Upper lobe of left lung (tissue), 6 donors: ENCODE measurements around the gene CDH13. TPM values are rescaled to one million over a fixed set of nuclear protein-coding genes. Genes with fewer than 3 reads are reported as not detected.

Experiments
- ATAC-seq, 2 donors: fragments of 200-7000 bp; cut with Tn5 transposase; one replicate each; pipeline ENCODE4 v1.9.1; 2022; ENCODE audit warnings: mild to moderate bottlenecking in 2 of 2, moderate library complexity in 2 of 2; ENCODE audit not compliant: low FRiP score in 2 of 2
- DNase-seq, 2 donors: peaks; one replicate each; pipeline ENCODE4 v3.0.0-alpha.2; 2019 to 2020
- H3K27ac ChIP-seq, 4 donors: fragments of 200-600 bp; sonication (generic); one replicate each; pipeline ENCODE4 v1.5.1; 2016 to 2019
- H3K27me3 ChIP-seq, 4 donors: fragments of 200-600 bp; sonication (generic); one replicate each; pipeline ENCODE4 v1.5.1; 2017 to 2019
- H3K36me3 ChIP-seq, 4 donors: fragments of 200-600 bp; sonication (generic); one replicate each; pipeline ENCODE4 v1.5.1; 2016 to 2019
- H3K4me1 ChIP-seq, 4 donors: fragments of 200-600 bp; sonication (generic); one replicate each; pipeline ENCODE4 v1.5.1; 2018 to 2019
- H3K4me3 ChIP-seq, 4 donors: fragments of 200-600 bp; sonication (generic); one replicate each; pipeline ENCODE4 v1.5.1; 2017 to 2019; ENCODE audit warnings: mild to moderate bottlenecking in 2 of 4, moderate library complexity in 1 of 4
- H3K9me3 ChIP-seq, 4 donors: fragments of 200-600 bp; sonication (generic); one replicate each; pipeline ENCODE4 v1.5.1; 2018 to 2019
- CTCF ChIP-seq, 6 experiments: fragments of 450-650 bp in 4 of 6; fragments of 200-600 bp in 2 of 6; sonication (generic) in 2 of 6; IDR thresholded peaks; one replicate each; pipeline ENCODE4 v1.5.1; 2016 to 2019; ENCODE audit warnings: antibody characterized with exemption in 6 of 6
- EP300 ChIP-seq, 4 donors: sonication (generic); formaldehyde crosslinking; IDR thresholded peaks; one replicate each; pipeline ENCODE4 v1.5.1; 2017; ENCODE audit warnings: antibody characterized with exemption in 4 of 4, control low read depth in 2 of 4
- POLR2A ChIP-seq, 4 donors: fragments of 450-650 bp; IDR thresholded peaks; one replicate each; pipeline ENCODE4 v1.5.1; 2016 to 2017; ENCODE audit warnings: antibody characterized with exemption in 4 of 4, mild to moderate bottlenecking in 2 of 4
- POLR2AphosphoS5 ChIP-seq, 2 donors: sonication (generic); formaldehyde crosslinking; IDR thresholded peaks; one replicate each; pipeline ENCODE4 v1.5.1; 2017; ENCODE audit warnings: antibody characterized with exemption in 2 of 2
- WGBS, 2 donors: methylation state at CpG; one replicate each; pipeline ENCODE4 v1.1.5; 2017 to 2018; 5-methylcytosine and 5-hydroxymethylcytosine counted together
- total RNA-seq, 6 donors: library from RNA; depleted of rRNA in 4 of 6; stranded (reverse); fragments of >200 nt in 4 of 6; gene quantifications; one replicate each; pipeline versions ENCODE4 v1.1.0 to v1.2.1, GENCODE V29; 2016 to 2021
- donor health status: DM: no; HTN: no; CAD: no; lungs with moderate emphysema.
- donor health status: DM: no; HTN: yes; CAD: no; lungs with severe emphysema.

The CDH13 gene
- total RNA-seq, 6 donors from 2014 or later: 11.3 to 39.8 (median 19.9) TPM

DNA sequence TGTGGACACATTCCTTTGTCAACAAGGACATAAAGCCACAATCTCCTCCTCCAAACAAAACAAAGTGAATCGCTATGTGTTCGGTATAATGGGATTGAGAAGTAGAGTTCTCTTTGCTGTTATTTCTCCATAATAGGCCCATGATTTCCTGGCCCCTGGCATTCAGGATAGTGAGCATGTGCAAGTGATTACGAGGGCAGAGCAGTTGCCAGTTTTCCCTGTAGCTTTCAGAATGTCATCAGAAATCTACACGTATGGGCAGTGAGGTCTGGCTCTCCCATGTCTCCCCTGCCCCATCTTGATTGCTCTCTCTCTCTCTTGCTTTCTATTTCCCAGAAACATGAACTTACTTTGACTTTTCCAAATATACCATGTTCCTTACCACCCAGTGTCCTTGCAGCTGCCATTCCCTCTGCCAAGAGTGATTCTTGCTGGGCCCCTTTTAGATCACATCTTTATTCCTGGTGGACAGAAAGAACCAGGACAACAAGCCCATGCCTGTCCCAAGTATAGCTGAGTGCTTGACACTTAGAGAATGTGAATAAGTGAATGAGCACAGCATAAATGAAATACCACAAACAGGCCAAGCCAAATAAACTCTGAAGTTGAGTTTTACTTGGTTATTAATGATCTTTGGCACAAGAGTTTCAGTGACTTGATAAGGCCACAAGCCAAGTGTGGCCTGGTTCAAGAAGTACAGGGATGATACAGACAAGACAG is 273.1 kb downstream of the CDH13 start:
- no peaks in the 10 kb centered on the region for H3K36me3 ChIP-seq
- no peak for ATAC-seq
- no peaks in the 10 kb centered on the region for H3K9me3 ChIP-seq
- H3K27me3 ChIP-seq: no peaks in the 10 kb centered on the region
- DNase-seq: no peak
- WGBS, 2 donors: 84 to 87% methylated on average over 4 of the region's 4 CpGs
- no peak overlapping the region for H3K4me3 ChIP-seq
- H3K4me1 ChIP-seq: no peaks in the 10 kb centered on the region
- no peak for TF ChIP-seq POLR2A (IDR thresholded peaks at IDR 0.05)
- TF ChIP-seq POLR2AphosphoS5 (IDR thresholded peaks at IDR 0.05): no peak
- TF ChIP-seq CTCF (IDR thresholded peaks at IDR 0.05): no peak
- no peak for TF ChIP-seq EP300 (IDR thresholded peaks at IDR 0.05)
- no peak overlapping the region for H3K27ac ChIP-seq

GRCh38 chr16:82900559-82900958 is 273.8 kb downstream of the CDH13 start:
- DNase-seq: no peak
- H3K27me3 ChIP-seq: no peaks in the 10 kb centered on the region
- H3K9me3 ChIP-seq: no peaks in the 10 kb centered on the region
- H3K4me3 ChIP-seq: no peak overlapping the region
- H3K27ac ChIP-seq: no peak overlapping the region
- H3K4me1 ChIP-seq: no peaks in the 10 kb centered on the region
- 56 to 63% methylated on average over 8 of the region's 8 CpGs for WGBS, 2 donors
- no peak for ATAC-seq
- no peaks in the 10 kb centered on the region for H3K36me3 ChIP-seq
- TF ChIP-seq CTCF (IDR thresholded peaks at IDR 0.05) (no peak), POLR2AphosphoS5 (IDR thresholded peaks at IDR 0.05) (no peak), POLR2A (IDR thresholded peaks at IDR 0.05) (no peak), EP300 (IDR thresholded peaks at IDR 0.05) (no peak)

GRCh38 chr16:82911925-82912324 is 285.2 kb downstream of the CDH13 start:
- 84 to 88% methylated on average over 10 of the region's 10 CpGs for WGBS, 2 donors
- Histone ChIP-seq H3K4me3 (no peak overlapping the region), H3K36me3 (no peaks in the 10 kb centered on the region), H3K9me3 (no peaks in the 10 kb centered on the region), H3K4me1 (no peaks in the 10 kb centered on the region), H3K27ac (no peak overlapping the region), H3K27me3 (no peaks in the 10 kb centered on the region)
- ATAC-seq: no peak
- peak in 1 of 2 donors; percentile 34 for DNase-seq
- TF ChIP-seq EP300 (IDR thresholded peaks at IDR 0.05): no peak
- no peak for TF ChIP-seq CTCF (IDR thresholded peaks at IDR 0.05)
- TF ChIP-seq POLR2AphosphoS5 (IDR thresholded peaks at IDR 0.05): no peak

GRCh38 chr16:82915139-82915824 is 288.5 kb downstream of the CDH13 start:
- Histone ChIP-seq H3K9me3 (no peaks in the 10 kb centered on the region), H3K4me3 (no peak overlapping the region), H3K36me3 (no peaks in the 10 kb centered on the region), H3K27me3 (no peaks in the 10 kb centered on the region), H3K4me1 (no peaks in the 10 kb centered on the region), H3K27ac (no peak overlapping the region)
- no peak for ATAC-seq
- DNase-seq: no peak
- TF ChIP-seq EP300 (IDR thresholded peaks at IDR 0.05) (no peak), POLR2A (IDR thresholded peaks at IDR 0.05) (no peak), POLR2AphosphoS5 (IDR thresholded peaks at IDR 0.05) (no peak), CTCF (IDR thresholded peaks at IDR 0.05) (no peak)
- WGBS, 2 donors: 57 to 73% methylated on average over 9 of the region's 9 CpGs
